22Rv1 (cell line): ENCODE measurements around the gene S1PR4.
"Not testable (repeated sequence)": the region's sequence is repeated elsewhere in the genome, so short reads cannot be mapped to it uniquely, and the experiment has no call there.

Experiments
- CTCF ChIP-seq: fragments of 450-650 bp; IDR thresholded peaks from 2 replicates; pipeline ENCODE4 v1.5.1; 2017; ENCODE audit warnings: mild to moderate bottlenecking
- ZFX ChIP-seq: fragments of 450-650 bp; IDR thresholded peaks from 2 replicates; pipeline ENCODE4 v1.6.1; 2017; ENCODE audit warnings: antibody characterized with exemption, borderline replicate concordance

- TF ChIP-seq CTCF, ZFX: not testable (repeated sequence)
Observed at GRCh38 chr19:3191806-3192104, 13.2 kb downstream of the S1PR4 start.
